DND-41 (cell line): ENCODE data around the gene OSBPL3.

ENCODE experiments used
- ATAC-seq: fragments of 200-7000 bp; cut with Tn5 transposase; 3 replicates; pipeline ENCODE4 v1.9.1; 2021; ENCODE audit warnings: low read depth; ENCODE audit not compliant: insufficient read depth
- DNase-seq: peaks from one replicate; pipeline ENCODE4 v3.0.0-alpha.2; 2020
- H2AFZ ChIP-seq: 2 replicates; pipeline ENCODE4 v1.6.0; 2012; ENCODE audit warnings: low read depth, low read length
- H3K27ac ChIP-seq: 2 replicates; pipeline ENCODE4 v1.5.1; 2012; ENCODE audit warnings: low read length, inconsistent platforms
- H3K27me3 ChIP-seq: fragments of 200-600 bp; sonication (generic); 2 replicates; pipeline ENCODE4 v1.6.0; 2012; ENCODE audit warnings: low read length, mild to moderate bottlenecking, inconsistent platforms; ENCODE audit not compliant: insufficient read depth, poor library complexity
- H3K36me3 ChIP-seq: 2 replicates; pipeline ENCODE4 v1.5.1; 2012; ENCODE audit warnings: low read length, inconsistent platforms; ENCODE audit not compliant: insufficient read depth
- H3K4me1 ChIP-seq: 2 replicates; pipeline ENCODE4 v1.5.1; 2012; ENCODE audit warnings: mild to moderate bottlenecking, low read length; ENCODE audit not compliant: insufficient read depth
- H3K4me2 ChIP-seq: 2 replicates; pipeline ENCODE4 v1.6.0; 2012; ENCODE audit warnings: mild to moderate bottlenecking, moderate library complexity, low read length, inconsistent platforms; ENCODE audit not compliant: insufficient read depth
- H3K4me3 ChIP-seq, 2 experiments: fragments of 200-600 bp in 1 of 2; shearing (Covaris generic) in 1 of 2; 2 replicates each; pipeline ENCODE4 v1.5.1; 2012 to 2016; ENCODE audit warnings: inconsistent platforms in 2 of 2, low read length in 2 of 2, mild to moderate bottlenecking in 2 of 2, low read depth in 1 of 2, moderate library complexity in 1 of 2
- H3K79me2 ChIP-seq: 2 replicates; pipeline ENCODE4 v1.6.0; 2012; ENCODE audit warnings: low read length, inconsistent platforms; ENCODE audit not compliant: insufficient read depth
- H3K9ac ChIP-seq: 2 replicates; pipeline ENCODE4 v1.6.0; 2012; ENCODE audit warnings: low read depth, mild to moderate bottlenecking, inconsistent platforms, low read length, moderate library complexity
- H3K9me3 ChIP-seq: 2 replicates; pipeline ENCODE4 v1.5.1; 2012; ENCODE audit warnings: low read length, moderate library complexity, mild to moderate bottlenecking, inconsistent platforms; ENCODE audit not compliant: insufficient read depth, severe bottlenecking
- H4K20me1 ChIP-seq: 2 replicates; pipeline ENCODE4 v1.6.0; 2012; ENCODE audit warnings: low read length; ENCODE audit not compliant: insufficient read depth
- CTCF ChIP-seq: IDR thresholded peaks from 2 replicates; pipeline ENCODE4 v1.5.1; 2012; ENCODE audit warnings: borderline replicate concordance, low read length, moderate library complexity, mild to moderate bottlenecking; ENCODE audit not compliant: poor library complexity, severe bottlenecking; ENCODE audit errors: extremely low read depth
- EZH2 ChIP-seq: IDR thresholded peaks from 3 replicates; pipeline ENCODE4 v1.6.1; 2012; ENCODE audit warnings: borderline replicate concordance, low read depth, mild to moderate bottlenecking, moderate library complexity, low read length, inconsistent platforms; ENCODE audit not compliant: severe bottlenecking

The OSBPL3 gene

GRCh38 chr7:24829787-24830186 is 150.2 kb downstream of the OSBPL3 start:
- Histone ChIP-seq H3K36me3 (peaks cover 53% of the 10 kb centered on the region), H3K27ac (no peak overlapping the region), H3K4me3 (no peak overlapping the region), H3K79me2 (no peaks in the 10 kb centered on the region), H3K9me3 (no peaks in the 10 kb centered on the region), H3K4me1 (peaks cover 13% of the 10 kb centered on the region), H2AFZ (no peak overlapping the region), H3K27me3 (no peaks in the 10 kb centered on the region), H4K20me1 (no peaks in the 10 kb centered on the region), H3K4me2 (no peak overlapping the region), H3K9ac (no peak overlapping the region)
- ATAC-seq (no peak), DNase-seq (no peak)
- TF ChIP-seq EZH2 (no peak), CTCF (no peak)

- TF ChIP-seq EZH2 (no peak), CTCF (no peak)
- Histone ChIP-seq H3K27ac (no peak overlapping the region), H3K36me3 (peaks cover 53% of the 10 kb centered on the region), H3K79me2 (no peaks in the 10 kb centered on the region), H3K9me3 (no peaks in the 10 kb centered on the region), H2AFZ (no peak overlapping the region), H3K27me3 (no peaks in the 10 kb centered on the region), H4K20me1 (no peaks in the 10 kb centered on the region), H3K4me1 (peaks cover 13% of the 10 kb centered on the region), H3K4me3 (no peak overlapping the region), H3K9ac (no peak overlapping the region), H3K4me2 (no peak overlapping the region)
- ATAC-seq (no peak), DNase-seq (no peak)
Measured at GRCh38 chr7:24828891-24829661, 150.9 kb downstream of the OSBPL3 start.

GRCh38 chr7:24827589-24827988 is 152.4 kb downstream of the OSBPL3 start:
- no peak overlapping the region for H3K9ac ChIP-seq
- H3K4me3 ChIP-seq: no peak overlapping the region
- H3K27ac ChIP-seq: no peak overlapping the region
- no peaks in the 10 kb centered on the region for H3K27me3 ChIP-seq
- peaks cover 13% of the 10 kb centered on the region for H3K4me1 ChIP-seq
- H3K36me3 ChIP-seq: peaks cover 42% of the 10 kb centered on the region
- no peak overlapping the region for H3K4me2 ChIP-seq
- no peaks in the 10 kb centered on the region for H3K79me2 ChIP-seq
- DNase-seq: no peak
- no peaks in the 10 kb centered on the region for H4K20me1 ChIP-seq
- no peak overlapping the region for H2AFZ ChIP-seq
- no peak for ATAC-seq
- H3K9me3 ChIP-seq: no peaks in the 10 kb centered on the region
- TF ChIP-seq EZH2 (no peak), CTCF (no peak)
